ENCODE data around the gene TLN1. TPM values are rescaled to one million over a fixed set of nuclear protein-coding genes. Genes with fewer than 3 reads are reported as not detected.

Gene TLN1
- total RNA-seq, 1 donor from 2014 or later: 226 TPM

GRCh38 chr9:35711501-35712428 is 20.2 kb downstream of the TLN1 start:
- peaks cover 63% of the 10 kb centered on the region for H3K36me3 Mint-ChIP-seq
- peak overlapping the region; percentile 47 for H3K27ac Mint-ChIP-seq
- TF ChIP-seq CTCF (IDR thresholded peaks at IDR 0.05; ENCODE audit: unreplicated experiment): no peak
- no peaks in the 10 kb centered on the region for H3K4me1 Mint-ChIP-seq
- no peak for DNase-seq (ENCODE audit: low spot score in 2 of 2, unreplicated experiment in 2 of 2)
- no peaks in the 10 kb centered on the region for H3K27me3 Mint-ChIP-seq (ENCODE audit: low read depth)
- H3K4me3 Mint-ChIP-seq: no peak overlapping the region
- no peaks in the 10 kb centered on the region for H3K9me3 Mint-ChIP-seq

GRCh38 chr9:35710818-35711500 is 21.0 kb downstream of the TLN1 start:
- TF ChIP-seq CTCF (IDR thresholded peaks at IDR 0.05; ENCODE audit: unreplicated experiment): no peak
- H3K9me3 Mint-ChIP-seq: no peaks in the 10 kb centered on the region
- no peak overlapping the region for H3K27ac Mint-ChIP-seq
- peaks cover 60% of the 10 kb centered on the region for H3K36me3 Mint-ChIP-seq
- H3K4me1 Mint-ChIP-seq: no peaks in the 10 kb centered on the region
- H3K27me3 Mint-ChIP-seq (ENCODE audit: low read depth): no peaks in the 10 kb centered on the region
- DNase-seq (ENCODE audit: low spot score in 2 of 2, unreplicated experiment in 2 of 2): no peak
- no peak overlapping the region for H3K4me3 Mint-ChIP-seq

GRCh38 chr9:35708146-35708545 is 23.8 kb downstream of the TLN1 start:
- Mint-ChIP-seq H3K36me3 (peaks cover 61% of the 10 kb centered on the region), H3K27me3 (ENCODE audit: low read depth) (no peaks in the 10 kb centered on the region), H3K4me1 (no peaks in the 10 kb centered on the region), H3K27ac (no peak overlapping the region), H3K9me3 (no peaks in the 10 kb centered on the region), H3K4me3 (no peak overlapping the region)
- no peak for DNase-seq (ENCODE audit: low spot score in 2 of 2, unreplicated experiment in 2 of 2)
- TF ChIP-seq CTCF (IDR thresholded peaks at IDR 0.05; ENCODE audit: unreplicated experiment): no peak

GRCh38 chr9:35706951-35707350 is 25.0 kb downstream of the TLN1 start:
- Mint-ChIP-seq H3K4me3 (no peak overlapping the region), H3K27me3 (ENCODE audit: low read depth) (no peaks in the 10 kb centered on the region), H3K9me3 (no peaks in the 10 kb centered on the region), H3K36me3 (peaks cover 66% of the 10 kb centered on the region), H3K27ac (no peak overlapping the region), H3K4me1 (no peaks in the 10 kb centered on the region)
- DNase-seq (ENCODE audit: low spot score in 2 of 2, unreplicated experiment in 2 of 2): no peak
- no peak for TF ChIP-seq CTCF (IDR thresholded peaks at IDR 0.05; ENCODE audit: unreplicated experiment)

GRCh38 chr9:35705836-35706430 is 26.1 kb downstream of the TLN1 start:
- H3K27ac Mint-ChIP-seq: no peak overlapping the region
- H3K27me3 Mint-ChIP-seq (ENCODE audit: low read depth): no peaks in the 10 kb centered on the region
- TF ChIP-seq CTCF (IDR thresholded peaks at IDR 0.05; ENCODE audit: unreplicated experiment): no peak
- peaks cover 59% of the 10 kb centered on the region for H3K36me3 Mint-ChIP-seq
- no peak overlapping the region for H3K4me3 Mint-ChIP-seq
- no peaks in the 10 kb centered on the region for H3K9me3 Mint-ChIP-seq
- DNase-seq (ENCODE audit: low spot score in 2 of 2, unreplicated experiment in 2 of 2): no peak
- no peaks in the 10 kb centered on the region for H3K4me1 Mint-ChIP-seq

Data from mesothelial cell of epicardium (in vitro differentiated cells).